ENCODE measurements around the gene PRRT1B.

DNA sequence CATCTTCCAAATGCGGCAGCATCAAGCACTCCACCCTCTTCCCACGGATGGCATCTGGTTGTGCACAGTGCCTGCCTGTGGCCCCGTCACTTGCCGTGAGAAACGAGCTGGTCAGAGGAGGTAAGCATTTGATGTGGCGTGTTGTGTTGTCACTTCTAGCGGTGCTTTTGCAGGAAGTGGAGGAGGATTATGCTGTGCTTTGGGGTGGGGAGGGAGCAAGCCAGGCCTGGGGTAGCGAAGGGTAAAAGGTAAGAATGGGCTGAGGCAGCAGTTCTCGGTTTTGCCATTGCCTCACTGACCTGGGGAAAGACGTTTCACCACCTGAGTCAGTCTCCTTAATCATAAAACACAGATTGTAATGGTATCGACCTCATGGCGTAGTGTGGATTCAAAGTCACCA lies 44.9 kb upstream of the PRRT1B start:
- TF ChIP-seq POLR2A (IDR thresholded peaks at IDR 0.05; ENCODE audit: low read depth, low read length) (no peak), RAD21 (IDR thresholded peaks at IDR 0.05; ENCODE audit: low read length) (no peak), MAZ (IDR thresholded peaks at IDR 0.05; ENCODE audit: borderline replicate concordance, low read depth, low read length) (no peak), FOS (IDR thresholded peaks at IDR 0.05; ENCODE audit: low read depth, low read length) (no peak), CEBPB (IDR thresholded peaks at IDR 0.05; ENCODE audit: low read depth, low read length) (no peak), SMC3 (IDR thresholded peaks at IDR 0.05; ENCODE audit: low read depth, low read length) (no peak), MAFK (IDR thresholded peaks at IDR 0.05; ENCODE audit: low read depth, low read length) (0 out of 2 replicates have a peak, but pooled peaks have one; percentile 16), BHLHE40 (IDR thresholded peaks at IDR 0.05; ENCODE audit: low read depth, low read length) (no peak), RFX5 (IDR thresholded peaks at IDR 0.05; ENCODE audit: low read depth, low read length) (no peak), CHD1 (IDR thresholded peaks at IDR 0.05; ENCODE audit: low read depth, low read length) (no peak)
- TF ChIP-seq, protein P1, sequence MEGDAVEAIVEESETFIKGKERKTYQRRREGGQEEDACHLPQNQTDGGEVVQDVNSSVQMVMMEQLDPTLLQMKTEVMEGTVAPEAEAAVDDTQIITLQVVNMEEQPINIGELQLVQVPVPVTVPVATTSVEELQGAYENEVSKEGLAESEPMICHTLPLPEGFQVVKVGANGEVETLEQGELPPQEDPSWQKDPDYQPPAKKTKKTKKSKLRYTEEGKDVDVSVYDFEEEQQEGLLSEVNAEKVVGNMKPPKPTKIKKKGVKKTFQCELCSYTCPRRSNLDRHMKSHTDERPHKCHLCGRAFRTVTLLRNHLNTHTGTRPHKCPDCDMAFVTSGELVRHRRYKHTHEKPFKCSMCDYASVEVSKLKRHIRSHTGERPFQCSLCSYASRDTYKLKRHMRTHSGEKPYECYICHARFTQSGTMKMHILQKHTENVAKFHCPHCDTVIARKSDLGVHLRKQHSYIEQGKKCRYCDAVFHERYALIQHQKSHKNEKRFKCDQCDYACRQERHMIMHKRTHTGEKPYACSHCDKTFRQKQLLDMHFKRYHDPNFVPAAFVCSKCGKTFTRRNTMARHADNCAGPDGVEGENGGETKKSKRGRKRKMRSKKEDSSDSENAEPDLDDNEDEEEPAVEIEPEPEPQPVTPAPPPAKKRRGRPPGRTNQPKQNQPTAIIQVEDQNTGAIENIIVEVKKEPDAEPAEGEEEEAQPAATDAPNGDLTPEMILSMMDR (conservative IDR thresholded peaks at IDR 0.05; ENCODE audit: low read depth, low read length) = no peak
- TF ChIP-seq, protein P2, sequence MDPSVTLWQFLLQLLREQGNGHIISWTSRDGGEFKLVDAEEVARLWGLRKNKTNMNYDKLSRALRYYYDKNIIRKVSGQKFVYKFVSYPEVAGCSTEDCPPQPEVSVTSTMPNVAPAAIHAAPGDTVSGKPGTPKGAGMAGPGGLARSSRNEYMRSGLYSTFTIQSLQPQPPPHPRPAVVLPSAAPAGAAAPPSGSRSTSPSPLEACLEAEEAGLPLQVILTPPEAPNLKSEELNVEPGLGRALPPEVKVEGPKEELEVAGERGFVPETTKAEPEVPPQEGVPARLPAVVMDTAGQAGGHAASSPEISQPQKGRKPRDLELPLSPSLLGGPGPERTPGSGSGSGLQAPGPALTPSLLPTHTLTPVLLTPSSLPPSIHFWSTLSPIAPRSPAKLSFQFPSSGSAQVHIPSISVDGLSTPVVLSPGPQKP (IDR thresholded peaks at IDR 0.05; ENCODE audit: borderline replicate concordance, low read depth, low read length) = no peak
- TF ChIP-seq, protein P3, sequence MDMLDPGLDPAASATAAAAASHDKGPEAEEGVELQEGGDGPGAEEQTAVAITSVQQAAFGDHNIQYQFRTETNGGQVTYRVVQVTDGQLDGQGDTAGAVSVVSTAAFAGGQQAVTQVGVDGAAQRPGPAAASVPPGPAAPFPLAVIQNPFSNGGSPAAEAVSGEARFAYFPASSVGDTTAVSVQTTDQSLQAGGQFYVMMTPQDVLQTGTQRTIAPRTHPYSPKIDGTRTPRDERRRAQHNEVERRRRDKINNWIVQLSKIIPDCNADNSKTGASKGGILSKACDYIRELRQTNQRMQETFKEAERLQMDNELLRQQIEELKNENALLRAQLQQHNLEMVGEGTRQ (IDR thresholded peaks at IDR 0.05; ENCODE audit: low read depth, low read length) = no peak

Measured in IMR-90 (cell line).